Stimulated activated CD4-positive, alpha-beta T cell treated with anti-CD3 and anti-CD28 coated beads, Interleukin-1b, Interleukin-23, amount 100 ng/mL, for 4 hours (primary cell): Measurements from ENCODE around the gene CCNF.
"Not testable (repeated sequence)": the region's sequence is repeated elsewhere in the genome, so short reads cannot be mapped to it uniquely, and the experiment has no call there.

Experiments
- DNase-seq, 2 donors: peaks; one replicate each; pipeline ENCODE4 v3.0.0-alpha.2; 2020; ENCODE audit warnings: low read depth in 2 of 2

The CCNF gene

GRCh38 chr16:2471653-2472487 lies 42.6 kb downstream of the CCNF start:
- DNase-seq = no peak

GRCh38 chr16:2472488-2472864 lies 43.2 kb downstream of the CCNF start:
- DNase-seq = no peak

- no peak for DNase-seq
These were observed 43.7 kb downstream of the CCNF start for GRCh38 chr16:2472885-2473445.

GRCh38 chr16:2473446-2473926 lies 44.2 kb downstream of the CCNF start:
- peak in 1 of 2 donors; percentile 32 for DNase-seq

GRCh38 chr16:2473999-2474876 lies 45.0 kb downstream of the CCNF start:
- DNase-seq = peak; percentile 41 to 45

- peak; percentile 69 to 84 for DNase-seq
These were observed 45.7 kb downstream of the CCNF start, which contains the start of gene TBC1D24 for GRCh38 chr16:2474877-2475412. Gene TBC1D24, plus strand, starts transcription at chr16:2475127. Its CDS starts 21,022 bp downstream, at chr16:2496149.

GRCh38 chr16:2475413-2476344 lies 46.4 kb downstream of the CCNF start:
- no peak for DNase-seq

GRCh38 chr16:2476345-2476720 lies 47.1 kb downstream of the CCNF start:
- no peak for DNase-seq

GRCh38 chr16:2476741-2477140 lies 47.5 kb downstream of the CCNF start:
- no peak for DNase-seq

GRCh38 chr16:2477327-2477726 lies 48.1 kb downstream of the CCNF start:
- no peak for DNase-seq

- no peak for DNase-seq
These were observed 49.0 kb downstream of the CCNF start for GRCh38 chr16:2478279-2478678.

- DNase-seq = not testable (repeated sequence)
These were observed 50.7 kb downstream of the CCNF start for GRCh38 chr16:2479996-2480395.

GRCh38 chr16:2480948-2481347 lies 51.7 kb downstream of the CCNF start:
- no peak for DNase-seq

GRCh38 chr16:2481676-2482075 lies 52.4 kb downstream of the CCNF start:
- DNase-seq = no peak

- no peak for DNase-seq
These were observed 53.0 kb downstream of the CCNF start for GRCh38 chr16:2482249-2482648.

- no peak for DNase-seq
These were observed 53.7 kb downstream of the CCNF start for GRCh38 chr16:2482708-2483534.

GRCh38 chr16:2483939-2484897 lies 55.0 kb downstream of the CCNF start:
- DNase-seq = no peak

GRCh38 chr16:2484898-2485508 lies 55.8 kb downstream of the CCNF start:
- DNase-seq = no peak
